Left lobe of liver (tissue), 2 donors: ENCODE results near the gene CELSR3. TPM values are rescaled to one million over a fixed set of nuclear protein-coding genes. Genes with fewer than 3 reads are reported as not detected.

ENCODE experiments used
- ATAC-seq: fragments of 200-7000 bp; cut with Tn5 transposase; one replicate; pipeline ENCODE4 v1.9.1; 2020; ENCODE audit warnings: mild to moderate bottlenecking, moderate library complexity
- DNase-seq: peaks from one replicate; pipeline ENCODE4 v3.0.0-alpha.2; 2020; ENCODE audit warnings: low spot score
- total RNA-seq: library from RNA; stranded (reverse); gene quantifications from one replicate; pipeline ENCODE4 v1.2.1, GENCODE V29; 2021
- donor health status: DM: no; HTN: no; CAD: no; lungs with moderate emphysema.
- donor health status: DM: no; HTN: yes; CAD: no.

CELSR3 gene, protein sequence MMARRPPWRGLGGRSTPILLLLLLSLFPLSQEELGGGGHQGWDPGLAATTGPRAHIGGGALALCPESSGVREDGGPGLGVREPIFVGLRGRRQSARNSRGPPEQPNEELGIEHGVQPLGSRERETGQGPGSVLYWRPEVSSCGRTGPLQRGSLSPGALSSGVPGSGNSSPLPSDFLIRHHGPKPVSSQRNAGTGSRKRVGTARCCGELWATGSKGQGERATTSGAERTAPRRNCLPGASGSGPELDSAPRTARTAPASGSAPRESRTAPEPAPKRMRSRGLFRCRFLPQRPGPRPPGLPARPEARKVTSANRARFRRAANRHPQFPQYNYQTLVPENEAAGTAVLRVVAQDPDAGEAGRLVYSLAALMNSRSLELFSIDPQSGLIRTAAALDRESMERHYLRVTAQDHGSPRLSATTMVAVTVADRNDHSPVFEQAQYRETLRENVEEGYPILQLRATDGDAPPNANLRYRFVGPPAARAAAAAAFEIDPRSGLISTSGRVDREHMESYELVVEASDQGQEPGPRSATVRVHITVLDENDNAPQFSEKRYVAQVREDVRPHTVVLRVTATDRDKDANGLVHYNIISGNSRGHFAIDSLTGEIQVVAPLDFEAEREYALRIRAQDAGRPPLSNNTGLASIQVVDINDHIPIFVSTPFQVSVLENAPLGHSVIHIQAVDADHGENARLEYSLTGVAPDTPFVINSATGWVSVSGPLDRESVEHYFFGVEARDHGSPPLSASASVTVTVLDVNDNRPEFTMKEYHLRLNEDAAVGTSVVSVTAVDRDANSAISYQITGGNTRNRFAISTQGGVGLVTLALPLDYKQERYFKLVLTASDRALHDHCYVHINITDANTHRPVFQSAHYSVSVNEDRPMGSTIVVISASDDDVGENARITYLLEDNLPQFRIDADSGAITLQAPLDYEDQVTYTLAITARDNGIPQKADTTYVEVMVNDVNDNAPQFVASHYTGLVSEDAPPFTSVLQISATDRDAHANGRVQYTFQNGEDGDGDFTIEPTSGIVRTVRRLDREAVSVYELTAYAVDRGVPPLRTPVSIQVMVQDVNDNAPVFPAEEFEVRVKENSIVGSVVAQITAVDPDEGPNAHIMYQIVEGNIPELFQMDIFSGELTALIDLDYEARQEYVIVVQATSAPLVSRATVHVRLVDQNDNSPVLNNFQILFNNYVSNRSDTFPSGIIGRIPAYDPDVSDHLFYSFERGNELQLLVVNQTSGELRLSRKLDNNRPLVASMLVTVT (N-terminal part only)
- total RNA-seq, result 0.45 TPM

DNA sequence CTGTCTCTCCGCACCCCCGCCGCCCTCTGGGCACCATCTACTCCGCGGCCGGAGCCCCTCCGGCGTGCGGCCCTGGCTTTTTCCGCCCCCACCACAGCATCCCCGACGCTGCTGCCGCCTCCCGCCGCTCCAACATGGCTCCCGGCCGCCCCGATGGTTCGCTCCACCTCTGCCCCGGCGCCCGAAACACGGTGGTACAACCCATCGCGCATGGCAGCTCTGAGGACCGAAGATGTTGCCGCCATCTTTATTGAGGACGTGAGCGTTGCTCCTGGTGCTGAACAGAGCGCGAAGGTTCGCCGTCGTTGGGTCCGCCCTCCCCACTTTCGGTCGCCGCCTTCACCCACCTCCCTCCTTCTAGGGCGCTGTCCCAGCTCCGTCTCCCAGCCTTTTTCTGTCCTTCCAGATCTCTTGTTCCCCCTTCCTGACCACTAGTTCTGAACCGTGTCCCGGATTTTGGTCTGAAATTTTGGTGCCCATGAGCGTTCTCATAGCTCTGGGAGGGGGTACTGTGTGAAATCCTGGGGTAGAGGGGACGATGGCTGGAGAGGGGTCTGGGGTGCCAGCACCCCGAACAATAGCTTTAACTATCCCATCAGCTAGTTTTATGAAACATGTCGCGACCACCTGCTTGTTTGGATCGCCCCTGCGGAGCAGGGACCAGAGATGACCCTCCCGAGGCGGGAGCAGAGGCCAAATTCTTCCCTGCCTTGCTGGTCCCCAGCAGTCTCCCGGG, at the start of gene CELSR3:
Gene CELSR3 (minus strand): TSS at position 134 of the 736 bp plus-strand sequence. CDS start 252 bp downstream, outside the sequence.
- DNase-seq (no peak), ATAC-seq (peak; percentile 15)

DNA sequence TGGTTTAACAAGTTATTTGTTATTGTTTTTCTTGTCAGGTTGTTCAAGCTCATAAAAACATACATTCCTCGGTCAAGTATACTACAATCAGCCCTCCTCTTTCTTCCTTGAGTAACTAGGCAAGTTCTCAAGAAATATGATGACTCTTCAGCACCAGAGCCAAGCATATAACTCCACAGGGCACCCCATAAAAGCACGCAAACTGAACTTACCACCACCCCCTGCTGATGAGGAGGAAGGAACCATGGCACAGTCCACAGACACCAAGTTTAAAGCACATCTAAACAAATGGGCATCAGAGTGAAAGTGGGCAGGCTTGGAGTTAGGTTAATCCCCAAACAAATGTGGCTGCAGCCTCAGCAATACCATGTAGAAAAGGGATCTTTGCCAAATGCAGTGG, 49.0 kb upstream of the CELSR3 start:
- no peak for ATAC-seq

DNA sequence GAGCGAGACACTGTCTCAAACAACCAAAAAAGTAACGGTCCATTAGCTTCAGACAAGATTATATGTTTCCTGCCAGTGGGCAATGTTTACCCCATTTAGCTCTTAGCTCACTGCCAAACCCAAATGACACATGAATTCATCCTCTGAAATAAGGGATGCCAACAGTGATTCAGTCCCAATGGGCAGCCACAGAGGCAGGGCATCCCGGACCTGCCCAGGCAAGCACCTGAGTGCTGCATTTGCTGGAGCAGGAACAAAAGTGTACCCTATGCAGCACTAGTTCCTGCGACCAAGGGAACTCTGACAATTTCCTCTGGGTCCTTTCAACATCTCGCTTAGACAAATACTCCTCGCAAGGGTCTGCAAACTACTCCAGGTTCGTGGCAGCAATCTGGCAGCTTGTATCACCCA, 46.4 kb upstream of the CELSR3 start:
- no peak for DNase-seq
- ATAC-seq, result no peak

More for the DNA sequence above, 49.0 kb upstream of the CELSR3 start:
- DNase-seq, result no peak

DNA sequence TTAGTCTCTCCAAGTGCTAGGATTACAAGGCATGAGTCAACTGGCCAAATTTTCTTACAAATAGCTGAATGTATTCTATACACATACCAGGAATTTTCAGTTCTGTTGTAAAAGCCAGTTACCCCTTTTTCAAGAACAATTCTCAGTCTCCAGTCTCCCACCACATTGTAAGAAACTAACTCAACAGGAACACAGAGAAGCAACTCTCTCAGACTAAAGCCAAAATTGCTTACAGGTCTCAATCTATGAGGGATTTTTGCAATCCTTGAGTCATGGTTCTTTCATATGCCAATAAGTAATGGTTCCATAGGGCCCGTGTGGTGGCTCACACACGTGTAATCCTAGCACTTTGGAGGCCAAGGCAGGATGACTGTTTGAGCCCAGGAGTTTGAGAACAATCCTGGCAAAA, 45.8 kb upstream of the CELSR3 start:
- no peak for ATAC-seq
- no peak for DNase-seq

DNA sequence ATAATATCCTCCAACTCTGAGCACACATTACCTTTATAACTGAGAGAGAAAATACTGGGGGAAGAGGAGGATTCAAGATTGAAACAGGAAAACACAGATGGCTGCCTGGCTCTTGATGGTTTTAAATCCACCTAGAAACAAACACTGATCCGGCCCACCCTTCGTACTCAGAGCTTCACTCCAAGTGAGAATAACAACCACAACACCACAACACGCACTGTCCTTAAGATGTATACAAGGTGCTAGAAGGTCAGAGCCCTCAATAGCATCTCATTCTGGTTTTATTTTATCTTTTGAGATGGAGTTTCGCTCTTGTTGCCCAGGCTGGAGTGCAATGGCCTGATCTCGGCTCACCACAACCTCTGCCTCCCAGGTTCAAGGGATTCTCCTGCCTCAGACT, 44.5 kb upstream of the CELSR3 start:
- no peak for ATAC-seq
- DNase-seq, result no peak

DNA sequence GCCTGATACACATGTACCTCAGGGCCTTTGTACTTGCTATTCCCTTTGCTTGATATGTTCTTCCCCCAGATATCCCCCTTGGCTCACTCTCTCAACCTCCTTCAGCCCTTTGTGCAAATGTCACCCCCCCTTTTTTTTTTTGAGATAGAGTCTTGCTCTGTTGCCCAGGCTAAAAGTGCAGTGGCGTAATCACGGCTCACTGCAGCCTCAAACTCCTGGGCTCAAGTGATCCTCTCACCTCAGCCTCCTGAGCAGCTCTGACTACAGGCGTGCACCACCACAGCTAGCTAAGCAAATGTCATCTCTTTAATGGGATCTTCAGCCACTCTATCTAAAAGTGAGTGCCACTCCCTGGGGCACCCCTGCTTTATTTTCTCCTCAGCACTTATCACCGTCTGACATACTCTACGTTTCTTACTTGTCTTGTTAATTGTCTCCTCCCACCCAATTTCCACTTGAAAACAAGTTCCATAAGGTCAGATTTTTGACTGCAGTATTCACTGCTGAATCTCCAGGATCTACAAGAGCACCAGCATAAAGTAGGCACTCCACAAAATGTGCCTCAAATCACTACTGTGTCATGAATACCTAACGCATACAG, 39.7 kb upstream of the CELSR3 start:
- no peak for DNase-seq
- ATAC-seq, result no peak

DNA sequence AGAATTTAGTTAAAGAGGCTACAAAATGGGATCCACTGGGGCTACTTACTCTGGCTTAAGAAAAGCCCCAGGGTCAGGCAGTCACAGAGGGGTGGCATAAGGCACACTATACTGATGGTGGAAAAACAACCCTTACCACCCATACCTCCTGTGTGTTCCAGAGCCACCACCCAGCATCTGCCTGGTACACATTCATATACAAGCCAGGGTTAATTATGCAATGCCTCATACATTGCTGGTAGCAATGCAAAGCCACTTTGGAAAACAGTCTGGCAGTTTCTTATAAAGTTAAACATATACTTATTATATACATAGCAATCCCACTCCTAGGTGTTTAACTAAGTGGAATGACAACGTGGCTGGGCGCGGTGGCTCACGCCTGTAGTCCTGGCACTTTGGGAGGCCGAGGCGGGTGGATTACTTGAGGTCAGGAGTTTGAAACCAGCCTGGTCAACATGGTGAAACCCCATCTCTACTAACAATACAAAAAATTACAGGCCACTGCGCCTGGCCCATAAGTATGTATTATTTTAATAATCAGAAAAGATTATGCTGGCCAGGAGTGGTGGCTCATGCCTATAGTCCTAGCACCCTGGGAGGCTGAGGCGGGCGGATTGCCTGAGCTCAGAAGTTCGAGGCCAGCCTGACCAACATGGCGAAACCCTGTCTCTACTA, 38.2 kb upstream of the CELSR3 start:
- ATAC-seq, result no peak
- DNase-seq, result no peak

DNA sequence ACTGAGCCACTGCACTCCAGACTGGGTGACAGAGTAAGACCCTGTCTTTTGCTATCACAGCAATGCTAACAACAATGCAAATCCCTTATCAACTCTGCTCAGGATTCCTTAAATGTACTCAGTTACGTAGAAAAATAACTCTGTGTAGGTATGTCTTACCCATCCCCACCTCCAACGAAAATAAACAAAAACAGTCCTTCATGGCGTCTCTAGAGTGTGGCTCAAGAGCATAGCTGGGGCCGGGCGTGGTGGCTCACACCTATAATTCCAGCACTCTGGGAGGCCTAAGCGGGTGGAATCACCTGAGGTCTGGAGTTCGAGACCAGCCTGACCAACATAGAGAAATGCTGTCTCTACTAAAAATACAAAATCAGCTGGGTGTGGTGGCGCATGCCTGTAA, 36.2 kb upstream of the CELSR3 start:
- ATAC-seq (no peak), DNase-seq (no peak)

DNA sequence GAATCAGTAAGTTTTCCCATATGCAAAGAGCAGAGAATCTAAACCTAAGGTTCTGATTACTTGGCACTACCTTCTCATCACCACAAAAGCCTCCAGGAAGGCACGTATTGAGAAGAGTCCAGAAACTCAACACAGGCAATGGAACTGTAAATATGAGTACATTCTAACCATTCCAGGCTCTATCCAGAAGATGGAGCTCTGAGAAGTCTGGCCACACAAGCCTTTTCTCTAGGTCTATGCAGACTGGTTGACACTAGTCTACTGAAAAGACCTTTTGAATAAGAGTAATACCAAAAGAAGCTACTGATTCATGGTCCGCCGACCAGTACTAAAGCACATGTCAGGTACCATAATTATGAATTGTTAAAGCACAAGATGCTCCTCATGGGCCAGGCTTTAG, 35.3 kb upstream of the CELSR3 start:
- ATAC-seq, result peak; percentile 39
- DNase-seq, result no peak

DNA sequence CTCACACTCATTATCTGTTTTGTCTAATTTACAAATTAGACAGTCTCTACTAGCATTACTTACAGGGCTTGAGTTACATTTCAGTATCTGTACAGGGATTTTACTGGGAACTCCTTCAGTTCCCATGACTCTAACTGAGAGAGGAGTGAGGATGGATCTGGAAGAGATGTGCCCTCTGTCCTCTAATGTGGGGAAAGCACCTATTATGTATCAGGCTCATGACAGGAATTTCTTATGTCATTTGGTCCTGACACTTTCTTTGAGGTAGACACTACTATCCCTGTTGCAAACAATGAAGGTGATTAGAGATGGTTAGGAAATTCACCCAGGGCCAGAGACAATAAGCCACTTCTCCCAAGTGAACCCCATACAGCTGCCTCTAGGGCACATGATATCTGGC, 33.9 kb upstream of the CELSR3 start:
- ATAC-seq, result peak; percentile 28
- DNase-seq, result no peak

DNA sequence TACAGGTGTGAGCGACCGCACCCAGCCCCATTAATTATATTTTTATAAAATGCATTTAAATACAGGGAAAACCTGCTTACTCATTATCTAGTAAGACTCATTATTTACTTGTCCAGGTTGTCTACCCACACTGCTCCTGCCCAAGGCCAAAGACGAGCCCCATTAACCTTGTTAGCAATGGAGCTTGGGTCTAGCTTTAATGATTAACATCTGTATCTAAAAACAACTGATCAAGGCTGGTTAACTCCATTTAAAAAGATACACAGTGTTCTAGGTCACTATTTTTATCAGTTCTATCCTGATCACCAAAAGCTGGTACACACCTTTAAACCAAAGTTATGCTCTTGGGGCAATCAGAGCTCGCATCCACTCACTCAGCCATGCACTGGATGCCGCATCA, 33.5 kb upstream of the CELSR3 start:
- DNase-seq, result no peak
- ATAC-seq, result peak; percentile 55

DNA sequence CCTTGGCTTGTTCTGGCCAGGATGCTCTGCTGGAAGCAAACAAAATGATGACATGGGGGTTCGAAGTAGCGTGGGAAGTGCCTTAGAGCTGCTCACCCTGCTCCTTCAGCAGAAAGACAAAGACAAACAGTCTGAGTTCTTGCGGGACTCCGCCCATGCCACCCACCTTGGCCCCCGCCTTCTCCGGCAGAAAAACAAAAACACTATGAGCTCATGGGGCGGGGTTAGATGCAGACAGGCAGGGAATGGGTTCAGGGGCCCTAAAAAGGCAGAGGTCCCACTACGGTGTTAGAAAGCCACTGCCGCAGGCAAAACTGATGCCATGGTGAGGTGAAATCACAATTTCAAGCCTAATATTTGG, 32.7 kb upstream of the CELSR3 start:
- ATAC-seq (no peak), DNase-seq (no peak)

DNA sequence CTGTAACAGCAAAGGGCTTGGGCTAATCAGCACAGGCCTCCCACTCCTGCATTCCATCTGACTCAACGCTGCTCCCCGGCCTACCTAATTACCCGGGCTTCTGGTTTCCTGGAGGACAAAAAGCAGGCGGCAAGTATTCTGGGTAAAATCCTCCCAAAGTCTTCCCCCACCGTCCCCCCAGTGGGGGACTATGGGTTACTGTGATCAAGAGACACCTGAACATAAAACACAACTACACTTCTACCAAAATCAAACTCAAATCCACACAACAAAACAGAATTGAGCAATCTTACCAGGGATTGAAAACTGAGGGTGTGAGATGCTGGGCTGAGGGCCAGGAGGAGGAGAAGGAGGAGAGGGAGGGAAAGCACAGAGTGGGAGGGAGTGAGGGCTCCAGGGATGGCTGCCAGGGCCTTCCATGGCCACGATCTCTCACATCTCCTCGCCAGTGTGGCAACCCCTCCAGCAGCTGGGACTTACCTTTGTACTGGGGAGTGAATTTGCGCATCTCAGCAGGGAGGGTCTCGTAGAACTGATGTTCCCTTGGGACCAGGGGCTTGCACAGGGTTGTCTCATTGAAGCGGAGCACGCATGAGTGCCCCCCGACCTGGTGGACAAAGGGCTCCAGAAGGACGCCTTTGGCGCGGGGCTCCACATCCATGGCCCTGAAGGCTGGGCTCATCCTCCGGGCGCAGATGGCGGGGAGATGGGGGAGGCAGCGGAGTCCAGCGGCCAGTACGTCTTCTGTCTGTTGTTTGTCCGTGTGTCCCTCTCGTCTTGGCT, 32.1 kb upstream of the CELSR3 start:
- peak; percentile 72 for ATAC-seq
- peak; percentile 66 for DNase-seq

DNA sequence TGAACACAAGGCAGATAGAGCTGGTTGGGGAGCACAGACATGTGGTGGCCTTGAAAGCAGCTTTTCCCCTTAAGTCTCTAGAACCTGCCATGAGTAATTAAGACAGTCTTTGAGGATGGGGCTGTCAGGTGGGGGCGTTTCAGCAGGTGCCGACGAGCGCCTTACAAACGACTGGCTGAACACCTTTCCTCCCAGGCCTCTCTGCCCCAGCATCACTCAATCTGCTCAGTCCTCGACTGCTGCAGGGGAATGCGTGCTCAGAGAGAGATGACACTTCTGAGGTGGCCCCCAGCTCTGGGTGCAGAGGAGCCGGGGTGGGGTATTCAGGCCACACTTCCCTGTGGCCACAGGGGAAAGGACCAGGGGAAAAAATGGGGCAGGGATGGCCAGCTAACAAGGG, 31.1 kb upstream of the CELSR3 start:
- no peak for ATAC-seq
- no peak for DNase-seq

DNA sequence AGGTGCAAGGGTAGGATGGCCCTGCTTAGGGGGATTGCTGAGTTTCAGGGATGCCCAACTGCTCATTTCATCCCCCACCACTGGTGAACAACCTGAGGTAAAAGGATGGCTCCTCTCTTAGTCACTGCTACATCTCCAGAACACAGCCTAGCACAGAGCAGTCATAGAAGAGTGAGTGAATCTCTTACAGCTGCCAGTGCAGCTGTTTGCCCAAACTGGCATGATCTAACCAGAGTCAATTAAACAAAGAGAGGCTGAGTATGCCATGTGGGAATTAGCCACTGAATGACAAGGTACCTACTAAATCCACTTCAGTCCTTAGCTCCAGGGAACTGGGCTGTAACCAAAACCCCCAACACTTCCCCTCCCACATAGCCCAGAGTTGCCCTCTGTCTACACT, 29.9 kb upstream of the CELSR3 start:
- ATAC-seq (no peak), DNase-seq (no peak)

DNA sequence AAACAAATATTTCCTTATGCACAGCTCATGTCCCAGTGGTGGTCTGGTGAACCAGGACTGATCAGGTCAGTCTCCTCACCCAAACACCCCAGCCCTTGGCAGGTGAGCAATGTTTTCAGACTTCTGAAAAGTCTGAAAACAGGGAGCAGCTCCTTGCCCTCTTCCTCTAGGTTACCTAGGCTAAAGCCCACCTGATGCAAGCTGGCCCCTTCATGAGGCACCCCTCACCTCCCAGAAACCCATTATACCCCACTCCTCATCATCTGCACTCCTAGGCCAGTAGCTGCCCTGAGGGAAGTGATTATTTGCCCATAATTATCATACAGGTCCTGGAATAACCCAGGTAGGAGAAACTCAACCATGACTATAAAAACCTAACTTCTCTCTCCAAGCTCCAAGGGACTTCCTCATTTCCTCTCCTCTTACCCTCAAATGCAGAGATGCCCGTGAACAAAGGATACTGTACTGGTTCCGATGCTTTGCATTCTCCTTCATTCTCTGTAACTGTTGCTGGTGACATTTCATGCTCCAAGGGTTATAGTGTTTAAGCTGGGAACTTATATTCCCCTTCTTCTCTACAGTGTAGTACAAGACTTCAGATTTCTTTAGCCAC, 28.3 kb upstream of the CELSR3 start:
- DNase-seq (no peak), ATAC-seq (no peak)

DNA sequence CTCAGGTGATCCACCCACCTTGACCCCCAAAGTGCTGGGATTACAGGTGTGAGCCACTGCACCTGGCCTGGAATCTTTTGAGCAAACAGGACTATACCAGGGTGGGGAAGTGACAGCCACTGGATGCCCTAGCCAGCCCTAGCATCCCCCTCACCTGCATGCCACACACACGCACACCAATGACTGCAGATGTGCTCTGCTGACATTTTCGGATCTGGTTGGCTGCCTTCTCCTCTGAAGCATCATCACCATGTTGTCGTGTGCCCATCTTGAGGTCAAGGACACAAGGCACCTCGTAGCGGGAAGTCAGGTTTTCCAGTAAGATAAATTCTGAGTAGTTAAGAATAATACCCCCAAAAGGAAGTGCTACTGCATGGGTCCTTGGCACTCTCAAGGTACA, 26.7 kb upstream of the CELSR3 start:
- no peak for DNase-seq
- no peak for ATAC-seq

DNA sequence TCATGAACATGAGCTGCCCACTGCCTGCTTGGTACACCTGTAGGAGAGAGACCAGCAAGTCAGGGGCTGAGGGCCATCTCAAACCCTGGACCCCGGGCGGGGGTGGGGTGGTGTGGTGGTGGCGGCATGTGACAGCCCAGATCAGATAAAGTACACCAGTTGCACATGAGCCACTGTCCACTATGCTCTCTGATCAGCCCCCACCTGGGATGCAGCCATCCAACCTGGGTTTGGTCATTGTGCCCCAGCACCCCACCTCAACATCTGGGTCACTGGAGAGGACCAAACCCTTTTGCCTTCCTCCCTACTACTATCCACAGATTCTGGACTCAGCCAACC, 26.0 kb upstream of the CELSR3 start:
- ATAC-seq (no peak), DNase-seq (no peak)
